ENCODE data around the gene PLPP1. TPM values are rescaled to one million over a fixed set of nuclear protein-coding genes. Genes with fewer than 3 reads are reported as not detected.

PLPP1 gene
- total and polyA plus RNA-seq, 2 experiments from 2014 or later: 39.1 to 97.1 TPM

- ATAC-seq: no peak
Observed at GRCh38 chr5:55411876-55412275, 122.9 kb downstream of the PLPP1 start.

DNA sequence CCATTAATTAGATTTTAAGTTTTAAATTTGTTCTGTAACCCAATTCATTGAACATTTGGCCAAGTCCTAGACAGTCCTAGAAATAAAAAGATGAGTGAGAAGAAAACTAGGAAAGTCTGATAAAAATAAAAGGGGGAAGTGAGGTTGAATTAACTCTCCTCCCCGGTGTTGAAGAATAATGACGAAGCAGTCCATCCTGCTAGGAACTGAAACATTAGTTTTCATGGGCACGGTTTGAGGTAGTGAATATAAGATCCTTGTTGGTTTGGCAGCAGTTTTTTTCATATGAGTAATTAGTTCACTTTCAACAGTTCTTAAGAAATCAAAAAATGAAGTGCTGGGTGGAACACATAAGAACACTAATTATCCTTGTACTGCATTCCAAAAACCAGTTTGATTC lies 123.9 kb downstream of the PLPP1 start:
- Histone ChIP-seq H3K79me2 (replicated peaks; ENCODE audit: insufficient read depth) (no peaks in the 10 kb centered on the region), H3K27me3 (ENCODE audit: insufficient read depth) (no peaks in the 10 kb centered on the region), H3K9me2 (ENCODE audit: insufficient read depth) (no peaks in the 10 kb centered on the region), H3K4me3 (no peak overlapping the region), H3K36me3 (ENCODE audit: insufficient read depth) (peaks cover 5% of the 10 kb centered on the region), H3F3A (replicated peaks; ENCODE audit: low read depth) (no peaks in the 10 kb centered on the region; the same call in 1 of the 2 replicates), H3K4me1 (ENCODE audit: insufficient read depth) (no peaks in the 10 kb centered on the region), H4K20me1 (replicated peaks; ENCODE audit: insufficient read depth) (no peaks in the 10 kb centered on the region), H3K27ac (ENCODE audit: low read depth) (no peak overlapping the region), H2AFZ (no peak overlapping the region), H3K4me2 (no peak overlapping the region)
- no peaks in the 10 kb centered on the region for H3K27me3 Mint-ChIP-seq (ENCODE audit: insufficient read depth, low read depth, poor library complexity)
- H3K4me3 Mint-ChIP-seq: no peak overlapping the region
- no peaks in the 10 kb centered on the region for H3K9me3 Mint-ChIP-seq
- no peak overlapping the region for H3K27ac Mint-ChIP-seq
- peaks cover 42% of the 10 kb centered on the region for H3K36me3 Mint-ChIP-seq (ENCODE audit: low read depth)
- DNase-seq (ENCODE audit: low spot score) (no peak), ATAC-seq (no peak)
- H3K4me1 Mint-ChIP-seq: no peaks in the 10 kb centered on the region
- TF ChIP-seq ZNF331 (CRISPR knock-in tag; IDR thresholded peaks at IDR 0.05; ENCODE audit: low read depth): no peak
- TF ChIP-seq, protein P1, sequence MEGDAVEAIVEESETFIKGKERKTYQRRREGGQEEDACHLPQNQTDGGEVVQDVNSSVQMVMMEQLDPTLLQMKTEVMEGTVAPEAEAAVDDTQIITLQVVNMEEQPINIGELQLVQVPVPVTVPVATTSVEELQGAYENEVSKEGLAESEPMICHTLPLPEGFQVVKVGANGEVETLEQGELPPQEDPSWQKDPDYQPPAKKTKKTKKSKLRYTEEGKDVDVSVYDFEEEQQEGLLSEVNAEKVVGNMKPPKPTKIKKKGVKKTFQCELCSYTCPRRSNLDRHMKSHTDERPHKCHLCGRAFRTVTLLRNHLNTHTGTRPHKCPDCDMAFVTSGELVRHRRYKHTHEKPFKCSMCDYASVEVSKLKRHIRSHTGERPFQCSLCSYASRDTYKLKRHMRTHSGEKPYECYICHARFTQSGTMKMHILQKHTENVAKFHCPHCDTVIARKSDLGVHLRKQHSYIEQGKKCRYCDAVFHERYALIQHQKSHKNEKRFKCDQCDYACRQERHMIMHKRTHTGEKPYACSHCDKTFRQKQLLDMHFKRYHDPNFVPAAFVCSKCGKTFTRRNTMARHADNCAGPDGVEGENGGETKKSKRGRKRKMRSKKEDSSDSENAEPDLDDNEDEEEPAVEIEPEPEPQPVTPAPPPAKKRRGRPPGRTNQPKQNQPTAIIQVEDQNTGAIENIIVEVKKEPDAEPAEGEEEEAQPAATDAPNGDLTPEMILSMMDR (conservative IDR thresholded peaks at IDR 0.05; ENCODE audit: low read depth in 2 of 2): no peak
- no peak for TF ChIP-seq STAT1 (IDR thresholded peaks at IDR 0.05; ENCODE audit: unreplicated experiment)
- TF ChIP-seq JUNB (IDR thresholded peaks at IDR 0.05; ENCODE audit: unreplicated experiment): no peak
- TF ChIP-seq NANOG (IDR thresholded peaks at IDR 0.05; ENCODE audit: borderline replicate concordance): no peak
- no peak for TF ChIP-seq ZNF462 (CRISPR knock-in tag; IDR thresholded peaks at IDR 0.05)
- no peak for TF ChIP-seq POLR2AphosphoS5 (IDR thresholded peaks at IDR 0.05; ENCODE audit: low read depth)

More at GRCh38 chr5:55411876-55412275, 122.9 kb downstream of the PLPP1 start:
- Histone ChIP-seq H3K4me1 (ENCODE audit: insufficient read depth) (no peaks in the 10 kb centered on the region), H3K27ac (ENCODE audit: low read depth) (no peak overlapping the region), H3K27me3 (ENCODE audit: insufficient read depth) (no peaks in the 10 kb centered on the region), H4K20me1 (replicated peaks; ENCODE audit: insufficient read depth) (no peaks in the 10 kb centered on the region), H3K79me2 (replicated peaks; ENCODE audit: insufficient read depth) (no peaks in the 10 kb centered on the region), H3F3A (replicated peaks; ENCODE audit: low read depth) (no peaks in the 10 kb centered on the region; the same call in 1 of the 2 replicates), H3K4me2 (no peak overlapping the region), H3K4me3 (no peak overlapping the region), H2AFZ (no peak overlapping the region), H3K9me2 (ENCODE audit: insufficient read depth) (no peaks in the 10 kb centered on the region), H3K36me3 (ENCODE audit: insufficient read depth) (no peaks in the 10 kb centered on the region; the same call in none of the 2 replicates)
- Mint-ChIP-seq H3K27me3 (ENCODE audit: insufficient read depth, low read depth, poor library complexity) (no peaks in the 10 kb centered on the region), H3K36me3 (ENCODE audit: low read depth) (peaks cover 37% of the 10 kb centered on the region), H3K4me3 (no peak overlapping the region), H3K4me1 (no peaks in the 10 kb centered on the region), H3K27ac (no peak overlapping the region), H3K9me3 (no peaks in the 10 kb centered on the region)
- no peak for DNase-seq (ENCODE audit: low spot score)
- TF ChIP-seq EZH2 (IDR thresholded peaks at IDR 0.05; ENCODE audit: low read depth, unreplicated experiment) (no peak), JUNB (IDR thresholded peaks at IDR 0.05; ENCODE audit: unreplicated experiment) (no peak), ZNF331 (CRISPR knock-in tag; IDR thresholded peaks at IDR 0.05; ENCODE audit: low read depth) (no peak), EZH2phosphoT487 (IDR thresholded peaks at IDR 0.05; ENCODE audit: unreplicated experiment) (no peak)
- TF ChIP-seq, protein P2, sequence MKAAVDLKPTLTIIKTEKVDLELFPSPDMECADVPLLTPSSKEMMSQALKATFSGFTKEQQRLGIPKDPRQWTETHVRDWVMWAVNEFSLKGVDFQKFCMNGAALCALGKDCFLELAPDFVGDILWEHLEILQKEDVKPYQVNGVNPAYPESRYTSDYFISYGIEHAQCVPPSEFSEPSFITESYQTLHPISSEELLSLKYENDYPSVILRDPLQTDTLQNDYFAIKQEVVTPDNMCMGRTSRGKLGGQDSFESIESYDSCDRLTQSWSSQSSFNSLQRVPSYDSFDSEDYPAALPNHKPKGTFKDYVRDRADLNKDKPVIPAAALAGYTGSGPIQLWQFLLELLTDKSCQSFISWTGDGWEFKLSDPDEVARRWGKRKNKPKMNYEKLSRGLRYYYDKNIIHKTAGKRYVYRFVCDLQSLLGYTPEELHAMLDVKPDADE (IDR thresholded peaks at IDR 0.05): no peak
- TF ChIP-seq, protein P1 (conservative IDR thresholded peaks at IDR 0.05; ENCODE audit: low read depth in 2 of 2): no peak
